SK-N-MC (cell line): Measurements from ENCODE around the gene PKM.

Experiments used
- DNase-seq: peaks from one replicate; pipeline ENCODE4 v3.0.0-alpha.2; 2011; ENCODE audit warnings: low read depth, low spot score
- H3K27ac ChIP-seq: fragments of 200-600 bp; sonication (generic); 2 replicates; pipeline ENCODE4 v1.5.1; 2016; ENCODE audit warnings: mixed run types
- H3K36me3 ChIP-seq: fragments of 200-600 bp; sonication (generic); 2 replicates; pipeline ENCODE4 v1.6.1; 2017; ENCODE audit warnings: antibody characterized with exemption, low read length, mixed read lengths; ENCODE audit not compliant: insufficient read depth
- H3K4me3 ChIP-seq: fragments of 200-600 bp; sonication (generic); 2 replicates; pipeline ENCODE4 v1.5.1; 2016
- H3K9ac ChIP-seq: fragments of 200-600 bp; sonication (generic); 2 replicates; pipeline ENCODE4 v1.8.0; 2017; ENCODE audit warnings: mixed run types, mixed read lengths; ENCODE audit not compliant: insufficient read length
- H3K9me3 ChIP-seq: fragments of 200-600 bp; sonication (generic); 2 replicates; pipeline ENCODE4 v1.6.1; 2017; ENCODE audit warnings: low read depth, mild to moderate bottlenecking, antibody characterized with exemption, low read length, moderate library complexity, mixed read lengths
- EZH2 ChIP-seq: fragments of 200-600 bp; sonication (generic); IDR thresholded peaks from one replicate; pipeline ENCODE4 v1.6.1; 2017; ENCODE audit warnings: antibody characterized with exemption
- FOXP2 ChIP-seq: optimal IDR thresholded peaks from 2 replicates; pipeline ENCODE3; 2011; ENCODE audit warnings: mild to moderate bottlenecking, moderate library complexity; ENCODE audit not compliant: insufficient read depth; ENCODE audit errors: extremely low read length, control extremely low read depth
- POLR2AphosphoS5 ChIP-seq: IDR thresholded peaks from 2 replicates; pipeline ENCODE4 v1.6.1; 2012; ENCODE audit warnings: mild to moderate bottlenecking, low read depth, low read length, borderline replicate concordance

Gene PKM

DNA sequence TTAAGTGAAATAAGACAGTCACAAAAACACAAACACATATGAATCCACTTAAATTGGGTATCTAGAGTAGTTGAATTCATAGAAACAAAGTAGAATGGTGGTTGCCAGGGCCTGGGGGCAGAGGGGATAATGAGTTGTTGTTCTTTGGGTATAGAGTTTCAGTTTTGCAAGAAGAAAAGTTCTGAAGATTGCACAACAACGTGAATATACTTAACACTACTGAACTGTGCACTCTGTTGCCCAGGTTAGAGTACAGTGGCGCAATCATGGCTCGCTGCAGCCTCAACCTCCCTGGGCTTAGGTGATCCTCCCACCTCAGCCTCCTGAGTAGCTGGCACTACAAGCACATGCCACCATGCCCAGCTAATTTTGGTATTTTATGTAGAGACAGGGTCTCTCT is 48.3 kb downstream of the PKM start:
- DNase-seq = peak; percentile 45
- no peak for TF ChIP-seq EZH2
- no peak for TF ChIP-seq POLR2AphosphoS5
- Histone ChIP-seq H3K9me3 (no peaks in the 10 kb centered on the region), H3K4me3 (no peak overlapping the region), H3K36me3 (no peaks in the 10 kb centered on the region), H3K9ac (no peak overlapping the region), H3K27ac (no peak overlapping the region)

DNA sequence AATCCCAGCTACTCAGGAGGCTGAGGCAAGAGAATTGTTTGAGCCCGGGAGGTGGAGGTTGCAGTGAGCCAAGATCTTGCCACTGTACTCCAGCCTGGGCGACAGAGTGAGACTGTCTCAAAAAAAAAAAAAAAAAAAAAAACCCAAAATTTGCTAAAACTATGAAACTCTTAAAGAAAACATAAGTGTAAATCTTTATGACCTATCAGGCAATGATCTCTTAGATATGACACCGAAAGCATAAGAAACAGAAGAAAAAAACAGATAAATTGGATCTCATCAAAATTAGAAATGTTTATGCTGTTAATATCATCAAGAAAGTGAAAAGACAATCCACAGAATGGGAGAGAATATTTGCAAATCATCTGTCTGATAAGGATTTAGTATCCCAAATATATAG is 48.7 kb downstream of the PKM start:
- DNase-seq = no peak
- no peak overlapping the region for H3K27ac ChIP-seq
- H3K4me3 ChIP-seq = no peak overlapping the region
- TF ChIP-seq POLR2AphosphoS5 = no peak
- TF ChIP-seq EZH2 = no peak
- no peak for TF ChIP-seq FOXP2
- no peak overlapping the region for H3K9ac ChIP-seq
- no peaks in the 10 kb centered on the region for H3K36me3 ChIP-seq
- no peaks in the 10 kb centered on the region for H3K9me3 ChIP-seq

DNA sequence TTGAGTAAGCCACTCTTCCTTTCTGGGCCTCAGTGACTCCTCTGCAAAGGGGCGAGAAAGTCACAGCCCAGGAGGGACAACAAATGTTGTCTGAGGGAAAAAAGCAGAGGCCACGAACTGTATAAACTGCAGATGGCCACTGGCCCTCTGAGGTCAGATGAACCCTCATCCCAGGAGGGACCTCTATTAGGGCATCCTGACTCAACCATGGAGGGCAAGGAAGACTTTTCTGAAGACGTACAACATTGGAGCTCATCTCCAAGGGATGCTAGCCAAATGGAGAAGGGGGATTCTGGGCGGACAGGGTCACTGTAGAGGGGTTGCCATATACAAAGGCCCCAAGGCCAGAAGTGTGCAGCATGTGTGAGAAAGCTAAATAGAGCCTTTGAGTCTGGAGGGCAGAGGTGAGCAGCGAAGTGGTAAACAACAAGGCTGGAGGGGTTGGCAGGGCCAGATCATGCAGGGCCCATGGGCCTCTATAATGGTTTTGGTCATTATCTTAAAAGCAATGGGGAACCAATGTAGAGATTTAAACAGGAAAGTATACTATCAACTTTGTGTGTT is 50.1 kb downstream of the PKM start:
- no peaks in the 10 kb centered on the region for H3K9me3 ChIP-seq

DNA sequence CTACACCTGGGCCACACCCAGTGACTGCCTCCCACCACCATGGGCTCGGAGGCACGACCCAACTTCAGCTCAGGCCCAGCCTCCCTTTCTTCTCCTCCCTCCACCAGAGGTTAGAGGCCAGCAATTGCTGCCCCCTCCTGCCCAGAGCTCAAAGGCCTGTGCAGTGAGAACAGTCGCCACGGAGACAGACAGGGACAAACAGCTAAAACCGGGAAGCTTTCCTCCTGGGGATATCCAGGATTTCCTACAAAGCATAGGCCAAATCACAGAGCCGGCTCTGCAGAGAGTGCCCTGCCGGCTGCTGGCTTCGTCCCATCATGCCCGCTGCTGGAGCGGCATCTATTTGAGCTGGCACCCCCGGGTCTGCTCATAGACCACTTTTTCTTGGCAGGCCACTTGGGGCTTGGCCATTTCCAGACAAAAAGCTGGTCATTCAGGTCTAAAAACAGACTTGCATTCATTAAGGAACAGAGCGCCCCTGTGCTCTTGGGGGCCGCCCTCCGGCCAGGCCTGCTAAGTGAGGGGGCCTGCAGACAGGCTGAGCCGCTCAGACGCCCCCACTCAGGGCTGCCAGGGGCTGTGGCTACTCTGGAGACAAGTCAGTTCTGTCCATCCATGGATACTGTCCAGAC is 50.9 kb downstream of the PKM start:
- H3K27ac ChIP-seq = no peak overlapping the region
- no peak overlapping the region for H3K4me3 ChIP-seq
- no peak for TF ChIP-seq FOXP2
- TF ChIP-seq POLR2AphosphoS5 = no peak
- no peak for TF ChIP-seq EZH2
- H3K36me3 ChIP-seq = no peaks in the 10 kb centered on the region
- H3K9ac ChIP-seq = no peak overlapping the region
- H3K9me3 ChIP-seq = no peaks in the 10 kb centered on the region
- no peak for DNase-seq

More for the DNA sequence above, 50.1 kb downstream of the PKM start:
- H3K9ac ChIP-seq = no peak overlapping the region
- no peak overlapping the region for H3K4me3 ChIP-seq
- no peak overlapping the region for H3K27ac ChIP-seq
- TF ChIP-seq FOXP2 = no peak
- TF ChIP-seq POLR2AphosphoS5 = no peak
- TF ChIP-seq EZH2 = no peak
- H3K36me3 ChIP-seq = no peaks in the 10 kb centered on the region
- no peak for DNase-seq

DNA sequence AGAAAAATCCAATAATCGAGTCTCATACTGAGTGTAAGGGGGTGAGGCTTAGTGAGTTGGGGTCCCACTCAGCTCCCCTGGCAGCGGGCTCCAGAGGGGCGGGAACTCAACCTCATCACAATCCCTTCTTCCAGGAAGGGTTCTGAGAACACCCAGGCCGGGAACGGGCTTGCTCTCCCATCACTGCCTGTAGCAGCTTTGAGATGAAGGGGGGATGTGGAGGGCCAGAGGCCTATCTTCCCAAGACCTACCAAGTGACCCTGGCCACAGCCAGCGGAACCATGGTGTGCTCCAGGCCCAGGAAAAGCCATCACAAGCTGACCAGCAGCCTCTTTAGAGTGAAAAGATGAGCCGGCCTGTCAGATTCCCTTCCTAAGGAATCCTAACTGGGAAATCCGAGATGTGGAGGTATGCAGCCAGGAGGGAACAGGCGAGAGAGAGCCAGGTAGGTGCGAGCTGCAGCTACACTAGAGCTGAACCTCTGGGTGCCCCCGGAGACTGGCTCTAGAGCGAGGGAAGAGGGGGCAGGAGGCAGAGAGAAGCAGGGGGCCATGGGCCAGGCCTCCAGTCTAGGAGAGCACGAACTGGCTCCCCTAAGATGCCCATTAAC is 51.9 kb downstream of the PKM start:
- Histone ChIP-seq H3K9ac (no peak overlapping the region), H3K27ac (no peak overlapping the region), H3K9me3 (no peaks in the 10 kb centered on the region), H3K4me3 (no peak overlapping the region), H3K36me3 (no peaks in the 10 kb centered on the region)
- no peak for TF ChIP-seq POLR2AphosphoS5
- no peak for TF ChIP-seq EZH2
- no peak for TF ChIP-seq FOXP2
- no peak for DNase-seq

DNA sequence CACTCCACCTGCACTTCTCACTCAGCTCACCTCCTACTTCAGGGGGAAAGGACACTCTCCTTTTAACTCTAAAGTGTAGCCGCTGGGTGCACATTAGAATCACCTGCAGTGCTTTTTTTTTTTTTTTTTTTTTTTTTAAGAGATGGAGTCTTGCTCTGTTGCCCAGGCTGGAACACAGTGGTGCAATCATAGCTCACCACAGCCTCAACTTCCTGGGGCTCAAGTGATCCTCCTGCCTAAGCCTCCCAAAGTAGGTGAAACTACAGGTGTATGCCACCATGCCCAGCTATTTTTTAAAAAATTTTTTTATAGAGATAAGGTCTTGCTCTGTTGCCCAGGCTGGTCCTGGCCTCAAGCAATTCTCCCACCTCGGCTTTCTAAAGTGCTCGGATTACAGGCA is 54.2 kb downstream of the PKM start:
- no peak for TF ChIP-seq EZH2
- TF ChIP-seq FOXP2 = no peak
- TF ChIP-seq POLR2AphosphoS5 = no peak
- Histone ChIP-seq H3K36me3 (no peaks in the 10 kb centered on the region), H3K9me3 (no peaks in the 10 kb centered on the region), H3K4me3 (no peak overlapping the region), H3K27ac (no peak overlapping the region), H3K9ac (no peak overlapping the region)
- DNase-seq = no peak

DNA sequence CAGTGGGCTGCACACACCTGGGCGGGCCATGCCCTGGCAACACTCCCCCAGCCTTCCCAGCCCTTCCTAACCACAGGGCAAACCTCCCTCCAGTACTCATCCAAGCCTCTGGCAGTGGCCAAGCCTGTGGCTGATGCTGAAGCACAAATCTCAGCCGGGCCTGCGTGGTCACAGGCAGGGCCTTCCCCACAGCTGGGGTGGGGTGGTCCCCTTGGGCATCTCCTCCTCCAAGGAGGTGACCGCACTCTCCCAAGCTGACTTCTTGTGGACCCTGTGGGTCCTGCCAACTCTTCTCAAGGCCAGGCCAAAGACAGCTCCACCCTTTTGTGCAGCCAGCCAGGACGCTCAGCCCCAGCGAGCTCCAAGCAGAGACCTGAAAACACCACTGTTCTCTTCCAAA is 54.8 kb downstream of the PKM start:
- no peak for TF ChIP-seq FOXP2
- TF ChIP-seq EZH2 = no peak
- TF ChIP-seq POLR2AphosphoS5 = no peak
- no peak overlapping the region for H3K4me3 ChIP-seq
- H3K27ac ChIP-seq = no peak overlapping the region
- H3K36me3 ChIP-seq = no peaks in the 10 kb centered on the region
- no peaks in the 10 kb centered on the region for H3K9me3 ChIP-seq
- H3K9ac ChIP-seq = no peak overlapping the region
- no peak for DNase-seq

DNA sequence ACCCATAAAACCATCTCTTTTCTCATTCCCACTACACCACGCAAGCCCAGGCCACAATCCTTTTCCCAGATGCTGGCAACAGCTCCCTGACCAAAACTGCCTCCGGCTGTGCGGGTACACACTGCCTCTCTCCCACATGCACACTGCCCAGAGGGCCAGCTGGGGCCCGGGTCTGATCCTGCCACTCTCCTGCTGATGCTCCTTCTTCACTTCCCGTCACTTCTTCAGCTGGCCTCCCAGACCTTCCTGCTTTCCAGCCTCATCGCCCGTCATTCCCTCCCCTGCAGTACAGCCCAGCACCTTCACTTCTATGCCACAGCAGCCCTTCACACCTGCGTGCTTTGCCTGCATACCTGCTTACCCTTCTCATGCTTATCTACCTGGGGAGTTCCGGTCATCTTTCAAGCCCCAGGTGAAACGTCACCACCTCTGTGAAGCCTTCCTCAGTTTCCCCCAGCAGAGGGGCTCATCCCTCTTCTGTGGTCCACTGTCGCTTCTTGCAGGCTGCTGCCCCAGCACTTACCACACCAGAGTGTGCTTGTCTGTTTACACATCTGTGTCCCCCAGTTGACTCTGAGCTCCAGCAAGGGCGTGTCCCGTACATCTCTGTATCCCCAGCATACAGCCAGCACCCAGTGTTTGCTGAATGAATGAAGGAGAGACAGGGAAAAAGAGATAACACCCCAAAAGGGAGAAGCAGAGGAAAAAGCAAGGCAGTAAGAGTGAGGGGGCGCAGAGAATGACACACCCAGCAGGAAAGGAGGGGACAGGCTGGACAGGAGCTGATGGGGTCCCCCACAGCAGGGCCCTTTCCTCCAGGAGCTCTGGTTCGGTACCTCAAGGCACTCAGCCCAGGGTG is 55.6 kb downstream of the PKM start:
- no peak overlapping the region for H3K9ac ChIP-seq
- no peak for DNase-seq
- no peak overlapping the region for H3K27ac ChIP-seq
- H3K4me3 ChIP-seq = no peak overlapping the region
- H3K9me3 ChIP-seq = no peaks in the 10 kb centered on the region
- H3K36me3 ChIP-seq = no peaks in the 10 kb centered on the region
- TF ChIP-seq POLR2AphosphoS5 = no peak
- TF ChIP-seq EZH2 = no peak
- no peak for TF ChIP-seq FOXP2
